HEK293 (cell line): ENCODE results near the gene TGFB2.

ENCODE experiments used
- CTCF ChIA-PET: fragments of 350-600 bp; formaldehyde crosslinking; extraction: SDS; loops from one replicate; lab custom pipeline; 2021; ENCODE audit warnings: antibody characterized with exemption; lab: Yijun Ruan, JAX
- POLR2A ChIA-PET: fragments of 300-600 bp; formaldehyde crosslinking; extraction: SDS; loops from one replicate; lab custom pipeline; 2020; ENCODE audit warnings: antibody characterized with exemption, inconsistent platforms; lab: Yijun Ruan, JAX
- H3K27ac ChIP-seq: fragments of 200-500 bp; sonication (Bioruptor generic); 2 replicates; pipeline ENCODE4 v1.5.1; 2014; ENCODE audit warnings: low read depth, low read length, control low read depth, inconsistent platforms; ENCODE audit errors: extremely low read depth
- H3K36me3 ChIP-seq, 2 experiments: fragments of 200-500 bp in 1 of 2; sonication (Bioruptor generic) in 1 of 2; 1 replicate in 1 of 2; 2 replicates in 1 of 2; pipeline ENCODE4 v1.5.1; 2014 to 2017; ENCODE audit warnings: inconsistent platforms in 2 of 2, low read length in 2 of 2; ENCODE audit not compliant: control insufficient read depth in 2 of 2, insufficient read depth in 1 of 2
- H3K4me1 ChIP-seq: fragments of 200-500 bp; sonication (Bioruptor generic); 2 replicates; pipeline ENCODE4 v1.5.1; 2014; ENCODE audit warnings: mild to moderate bottlenecking, low read length, inconsistent platforms; ENCODE audit not compliant: control insufficient read depth, insufficient read depth
- H3K4me3 ChIP-seq: 2 replicates; pipeline ENCODE4 v1.5.1; 2011; ENCODE audit warnings: low read depth, mild to moderate bottlenecking, control low read depth, low read length, moderate library complexity
- H3K9me3 ChIP-seq: fragments of 200-500 bp; sonication (Bioruptor generic); 2 replicates; pipeline ENCODE4 v1.5.1; 2014; ENCODE audit warnings: low read depth, low read length, inconsistent platforms; ENCODE audit not compliant: control insufficient read depth, insufficient read depth
- BCL11A ChIP-seq: fragments of 450-650 bp; formaldehyde crosslinking; IDR thresholded peaks from 2 replicates; pipeline ENCODE4 v1.5.1; 2016; ENCODE audit warnings: low read depth, missing biosample characterization, missing genetic modification characterization
- KLF7 ChIP-seq: fragments of 450-650 bp; formaldehyde crosslinking; IDR thresholded peaks from 2 replicates; pipeline ENCODE4 v1.5.1; 2016; ENCODE audit warnings: missing biosample characterization, missing genetic modification characterization, borderline replicate concordance
- ZBTB1 ChIP-seq: fragments of 450-650 bp; formaldehyde crosslinking; IDR thresholded peaks from 2 replicates; pipeline ENCODE4 v1.5.1; 2016; ENCODE audit warnings: missing biosample characterization, missing genetic modification characterization
- ZNF174 ChIP-seq: fragments of 450-650 bp; formaldehyde crosslinking; IDR thresholded peaks from 2 replicates; pipeline ENCODE4 v1.5.0; 2017; ENCODE audit warnings: missing biosample characterization, mild to moderate bottlenecking, missing genetic modification characterization
- ZNF426 ChIP-seq: fragments of 450-650 bp; formaldehyde crosslinking; IDR thresholded peaks from 2 replicates; pipeline ENCODE4 v1.5.1; 2017; ENCODE audit warnings: missing biosample characterization, missing genetic modification characterization, mild to moderate bottlenecking, inconsistent platforms, moderate library complexity
- ZNF433 ChIP-seq: fragments of 450-650 bp; formaldehyde crosslinking; IDR thresholded peaks from 2 replicates; pipeline ENCODE4 v1.5.1; 2016; ENCODE audit warnings: missing biosample characterization, missing genetic modification characterization, low read depth
- ZNF600 ChIP-seq: fragments of 450-650 bp; formaldehyde crosslinking; IDR thresholded peaks from 2 replicates; pipeline ENCODE4 v1.5.1; 2016; ENCODE audit warnings: missing biosample characterization, missing genetic modification characterization
- ZNF664 ChIP-seq: fragments of 450-650 bp; formaldehyde crosslinking; IDR thresholded peaks from 2 replicates; pipeline ENCODE4 v1.5.1; 2016; ENCODE audit warnings: missing biosample characterization, missing genetic modification characterization
- ZNF76 ChIP-seq: fragments of 450-650 bp; formaldehyde crosslinking; IDR thresholded peaks from 2 replicates; pipeline ENCODE4; 2016; ENCODE audit warnings: low read depth, missing biosample characterization, missing genetic modification characterization, borderline replicate concordance
- ZNF792 ChIP-seq: fragments of 450-650 bp; formaldehyde crosslinking; IDR thresholded peaks from 2 replicates; pipeline ENCODE4 v1.5.1; 2016; ENCODE audit warnings: missing biosample characterization, missing genetic modification characterization
- ZNF837 ChIP-seq: fragments of 450-650 bp; formaldehyde crosslinking; IDR thresholded peaks from 2 replicates; pipeline ENCODE4 v1.5.1; 2016; ENCODE audit warnings: missing biosample characterization, missing genetic modification characterization
- ZNF843 ChIP-seq: fragments of 450-650 bp; formaldehyde crosslinking; IDR thresholded peaks from 2 replicates; pipeline ENCODE4 v1.5.1; 2016; ENCODE audit warnings: missing biosample characterization, missing genetic modification characterization
- TF ChIP-seq, protein P1 (sequence below): fragments of 450-650 bp; formaldehyde crosslinking; IDR thresholded peaks from 2 replicates; pipeline ENCODE4 v1.5.1; 2016; ENCODE audit warnings: missing biosample characterization, missing genetic modification characterization
- TF ChIP-seq, protein P2 (sequence below): fragments of 450-650 bp; formaldehyde crosslinking; IDR thresholded peaks from 2 replicates; pipeline ENCODE4 v1.5.1; 2016; ENCODE audit warnings: missing biosample characterization, missing genetic modification characterization, low read depth
- TF ChIP-seq, protein P3 (sequence below): fragments of 450-650 bp; formaldehyde crosslinking; IDR thresholded peaks from 2 replicates; pipeline ENCODE4 v1.5.1; 2016; ENCODE audit warnings: missing biosample characterization, missing genetic modification characterization
- TF ChIP-seq, protein P4 (sequence below): fragments of 450-650 bp; formaldehyde crosslinking; IDR thresholded peaks from 2 replicates; pipeline ENCODE4 v1.5.1; 2017; ENCODE audit warnings: missing biosample characterization, missing genetic modification characterization

The TGFB2 gene

GRCh38 chr1:218394989-218395388 is 49.9 kb downstream of the TGFB2 start:
- H3K9me3 ChIP-seq: no peaks in the 10 kb centered on the region
- POLR2A ChIA-PET: no interaction called here
- TF ChIP-seq ZNF837 (tag by site-specific recombination) (no peak), ZNF600 (tag by site-specific recombination) (no peak), ZBTB1 (no peak), ZNF433 (no peak)
- TF ChIP-seq, protein P1, sequence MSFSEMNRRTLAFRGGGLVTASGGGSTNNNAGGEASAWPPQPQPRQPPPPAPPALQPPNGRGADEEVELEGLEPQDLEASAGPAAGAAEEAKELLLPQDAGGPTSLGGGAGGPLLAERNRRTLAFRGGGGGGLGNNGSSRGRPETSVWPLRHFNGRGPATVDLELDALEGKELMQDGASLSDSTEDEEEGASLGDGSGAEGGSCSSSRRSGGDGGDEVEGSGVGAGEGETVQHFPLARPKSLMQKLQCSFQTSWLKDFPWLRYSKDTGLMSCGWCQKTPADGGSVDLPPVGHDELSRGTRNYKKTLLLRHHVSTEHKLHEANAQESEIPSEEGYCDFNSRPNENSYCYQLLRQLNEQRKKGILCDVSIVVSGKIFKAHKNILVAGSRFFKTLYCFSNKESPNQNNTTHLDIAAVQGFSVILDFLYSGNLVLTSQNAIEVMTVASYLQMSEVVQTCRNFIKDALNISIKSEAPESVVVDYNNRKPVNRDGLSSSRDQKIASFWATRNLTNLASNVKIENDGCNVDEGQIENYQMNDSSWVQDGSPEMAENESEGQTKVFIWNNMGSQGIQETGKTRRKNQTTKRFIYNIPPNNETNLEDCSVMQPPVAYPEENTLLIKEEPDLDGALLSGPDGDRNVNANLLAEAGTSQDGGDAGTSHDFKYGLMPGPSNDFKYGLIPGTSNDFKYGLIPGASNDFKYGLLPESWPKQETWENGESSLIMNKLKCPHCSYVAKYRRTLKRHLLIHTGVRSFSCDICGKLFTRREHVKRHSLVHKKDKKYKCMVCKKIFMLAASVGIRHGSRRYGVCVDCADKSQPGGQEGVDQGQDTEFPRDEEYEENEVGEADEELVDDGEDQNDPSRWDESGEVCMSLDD (tag by site-specific recombination): no peak
- no peaks in the 10 kb centered on the region for H3K4me1 ChIP-seq
- H3K4me3 ChIP-seq: no peak overlapping the region
- H3K27ac ChIP-seq: no peak overlapping the region
- CTCF ChIA-PET: no interaction called here
- no peaks in the 10 kb centered on the region for H3K36me3 ChIP-seq

- H3K9me3 ChIP-seq: no peaks in the 10 kb centered on the region
- no peaks in the 10 kb centered on the region for H3K4me1 ChIP-seq
- TF ChIP-seq, protein P2, sequence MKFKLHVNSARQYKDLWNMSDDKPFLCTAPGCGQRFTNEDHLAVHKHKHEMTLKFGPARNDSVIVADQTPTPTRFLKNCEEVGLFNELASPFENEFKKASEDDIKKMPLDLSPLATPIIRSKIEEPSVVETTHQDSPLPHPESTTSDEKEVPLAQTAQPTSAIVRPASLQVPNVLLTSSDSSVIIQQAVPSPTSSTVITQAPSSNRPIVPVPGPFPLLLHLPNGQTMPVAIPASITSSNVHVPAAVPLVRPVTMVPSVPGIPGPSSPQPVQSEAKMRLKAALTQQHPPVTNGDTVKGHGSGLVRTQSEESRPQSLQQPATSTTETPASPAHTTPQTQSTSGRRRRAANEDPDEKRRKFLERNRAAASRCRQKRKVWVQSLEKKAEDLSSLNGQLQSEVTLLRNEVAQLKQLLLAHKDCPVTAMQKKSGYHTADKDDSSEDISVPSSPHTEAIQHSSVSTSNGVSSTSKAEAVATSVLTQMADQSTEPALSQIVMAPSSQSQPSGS (tag by site-specific recombination): no peak
- no peak for TF ChIP-seq ZNF664 (tag by site-specific recombination)
- no peak for TF ChIP-seq ZNF174
- TF ChIP-seq, protein P3, sequence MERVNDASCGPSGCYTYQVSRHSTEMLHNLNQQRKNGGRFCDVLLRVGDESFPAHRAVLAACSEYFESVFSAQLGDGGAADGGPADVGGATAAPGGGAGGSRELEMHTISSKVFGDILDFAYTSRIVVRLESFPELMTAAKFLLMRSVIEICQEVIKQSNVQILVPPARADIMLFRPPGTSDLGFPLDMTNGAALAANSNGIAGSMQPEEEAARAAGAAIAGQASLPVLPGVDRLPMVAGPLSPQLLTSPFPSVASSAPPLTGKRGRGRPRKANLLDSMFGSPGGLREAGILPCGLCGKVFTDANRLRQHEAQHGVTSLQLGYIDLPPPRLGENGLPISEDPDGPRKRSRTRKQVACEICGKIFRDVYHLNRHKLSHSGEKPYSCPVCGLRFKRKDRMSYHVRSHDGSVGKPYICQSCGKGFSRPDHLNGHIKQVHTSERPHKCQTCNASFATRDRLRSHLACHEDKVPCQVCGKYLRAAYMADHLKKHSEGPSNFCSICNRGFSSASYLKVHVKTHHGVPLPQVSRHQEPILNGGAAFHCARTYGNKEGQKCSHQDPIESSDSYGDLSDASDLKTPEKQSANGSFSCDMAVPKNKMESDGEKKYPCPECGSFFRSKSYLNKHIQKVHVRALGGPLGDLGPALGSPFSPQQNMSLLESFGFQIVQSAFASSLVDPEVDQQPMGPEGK (tag by site-specific recombination): no peak
- TF ChIP-seq ZNF426: no peak
- no peak for TF ChIP-seq ZNF792 (tag by site-specific recombination)
- no peak for TF ChIP-seq ZBTB1
- TF ChIP-seq KLF7: no peak
- TF ChIP-seq ZNF76: no peak
- TF ChIP-seq, protein P4, sequence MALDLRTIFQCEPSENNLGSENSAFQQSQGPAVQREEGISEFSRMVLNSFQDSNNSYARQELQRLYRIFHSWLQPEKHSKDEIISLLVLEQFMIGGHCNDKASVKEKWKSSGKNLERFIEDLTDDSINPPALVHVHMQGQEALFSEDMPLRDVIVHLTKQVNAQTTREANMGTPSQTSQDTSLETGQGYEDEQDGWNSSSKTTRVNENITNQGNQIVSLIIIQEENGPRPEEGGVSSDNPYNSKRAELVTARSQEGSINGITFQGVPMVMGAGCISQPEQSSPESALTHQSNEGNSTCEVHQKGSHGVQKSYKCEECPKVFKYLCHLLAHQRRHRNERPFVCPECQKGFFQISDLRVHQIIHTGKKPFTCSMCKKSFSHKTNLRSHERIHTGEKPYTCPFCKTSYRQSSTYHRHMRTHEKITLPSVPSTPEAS (tag by site-specific recombination): no peak
- TF ChIP-seq BCL11A (tag by site-specific recombination): no peak
- no peak overlapping the region for H3K4me3 ChIP-seq
- POLR2A ChIA-PET: no interaction called here
- no peaks in the 10 kb centered on the region for H3K36me3 ChIP-seq
- CTCF ChIA-PET: interaction anchor here (0.6 to 1.5 kb wide), 2 partner anchors 63 to 242 kb away, joined by 3 read pairs; no protein-coding TSS in a partner anchor
- H3K27ac ChIP-seq: no peak overlapping the region
Observed at GRCh38 chr1:218395916-218396315, 50.8 kb downstream of the TGFB2 start.

DNA sequence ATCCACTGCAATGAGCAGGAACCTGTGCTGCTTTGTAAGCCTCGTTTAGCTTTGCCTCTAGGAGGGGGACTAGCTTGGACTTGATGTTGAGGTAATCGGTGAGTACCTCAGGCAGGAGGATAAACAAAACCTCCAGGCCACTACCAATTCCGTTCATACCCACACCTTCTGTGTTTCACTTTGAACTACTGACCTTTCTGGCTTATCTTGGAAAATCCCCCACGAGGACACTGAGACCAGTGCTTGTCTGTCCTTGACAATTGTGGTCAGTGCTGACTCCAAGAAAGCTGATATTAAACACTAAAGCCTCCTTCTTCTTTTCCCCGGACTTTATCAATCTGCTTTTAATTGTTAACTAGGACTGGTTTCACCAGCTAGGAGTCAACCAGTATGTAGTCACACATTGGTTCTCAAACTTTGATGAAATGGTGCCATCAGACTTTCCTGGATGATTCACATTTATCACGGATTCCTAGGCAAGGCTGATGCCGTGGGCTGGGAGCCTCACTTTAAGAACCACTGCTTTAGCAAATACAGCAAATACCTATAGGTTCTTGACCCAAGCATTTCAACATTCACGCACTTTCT is 52.7 kb downstream of the TGFB2 start:
- ChIA-PET CTCF (no interaction called here), POLR2A (no interaction called here)
- TF ChIP-seq ZNF843: no peak
- H3K4me1 ChIP-seq: no peaks in the 10 kb centered on the region
- no peak overlapping the region for H3K27ac ChIP-seq
- H3K4me3 ChIP-seq: no peak overlapping the region
- H3K36me3 ChIP-seq: no peaks in the 10 kb centered on the region
- H3K9me3 ChIP-seq: no peaks in the 10 kb centered on the region
